Measurements from ENCODE around the gene ADAMTSL3.

The ADAMTSL3 gene

GRCh38 chr15:83653639-83654378 lies at the start of gene ADAMTSL3:
TSS of gene ADAMTSL3 (plus strand) at chr15:83654123. CDS start at chr15:83655762, 1,639 bp downstream.
- peak; percentile 52 for DNase-seq (ENCODE audit: low read depth)

- DNase-seq (ENCODE audit: low read depth) = no peak
These were observed 49.4 kb upstream of the ADAMTSL3 start for GRCh38 chr15:83604549-83604948.

- DNase-seq (ENCODE audit: low read depth) = no peak
These were observed 48.6 kb upstream of the ADAMTSL3 start for GRCh38 chr15:83605111-83605945.

GRCh38 chr15:83610132-83610531 lies 43.8 kb upstream of the ADAMTSL3 start:
- DNase-seq (ENCODE audit: low read depth) = no peak

- no peak for DNase-seq (ENCODE audit: low read depth)
These were observed 42.8 kb upstream of the ADAMTSL3 start for GRCh38 chr15:83610901-83611685.

GRCh38 chr15:83612226-83612625 lies 41.7 kb upstream of the ADAMTSL3 start:
- no peak for DNase-seq (ENCODE audit: low read depth)

GRCh38 chr15:83612898-83613635 lies 40.9 kb upstream of the ADAMTSL3 start:
- DNase-seq (ENCODE audit: low read depth) = no peak

- DNase-seq (ENCODE audit: low read depth) = peak; percentile 56
These were observed 40.2 kb upstream of the ADAMTSL3 start for GRCh38 chr15:83613714-83614113.

GRCh38 chr15:83616840-83617239 lies 37.1 kb upstream of the ADAMTSL3 start:
- DNase-seq (ENCODE audit: low read depth) = no peak

GRCh38 chr15:83626171-83626802 lies 27.6 kb upstream of the ADAMTSL3 start:
- peak; percentile 75 for DNase-seq (ENCODE audit: low read depth)

- no peak for DNase-seq (ENCODE audit: low read depth)
These were observed 22.4 kb upstream of the ADAMTSL3 start for GRCh38 chr15:83631534-83631933.

GRCh38 chr15:83643201-83643600 lies 10.7 kb upstream of the ADAMTSL3 start:
- no peak for DNase-seq (ENCODE audit: low read depth)

GRCh38 chr15:83644439-83644838 lies 9.5 kb upstream of the ADAMTSL3 start:
- DNase-seq (ENCODE audit: low read depth) = no peak

- DNase-seq (ENCODE audit: low read depth) = no peak
These were observed 3.1 kb upstream of the ADAMTSL3 start for GRCh38 chr15:83650831-83651230.

GRCh38 chr15:83651541-83651940 lies 2.4 kb upstream of the ADAMTSL3 start:
- no peak for DNase-seq (ENCODE audit: low read depth)

- DNase-seq (ENCODE audit: low read depth) = no peak
These were observed 1.2 kb upstream of the ADAMTSL3 start for GRCh38 chr15:83652626-83653204.

- DNase-seq (ENCODE audit: low read depth) = no peak
These were observed 660 bp upstream of the ADAMTSL3 start for GRCh38 chr15:83653288-83653638.

- DNase-seq (ENCODE audit: low read depth) = no peak
These were observed 685 bp downstream of the ADAMTSL3 start for GRCh38 chr15:83654379-83655236.

- DNase-seq (ENCODE audit: low read depth) = no peak
These were observed 1.3 kb downstream of the ADAMTSL3 start for GRCh38 chr15:83655237-83655616.

GRCh38 chr15:83656192-83656591 lies 2.3 kb downstream of the ADAMTSL3 start:
- no peak for DNase-seq (ENCODE audit: low read depth)

All from iris pigment epithelial cell (primary cell).